Keratinocyte (primary cell): ENCODE results near the gene MYO15B. TPM values are rescaled to one million over a fixed set of nuclear protein-coding genes. Genes with fewer than 3 reads are reported as not detected.

Source experiments
- DNase-seq: peaks from one replicate; pipeline ENCODE4 v3.0.0-alpha.2; 2011; ENCODE audit warnings: low read depth, missing footprints, low spot score
- FAIRE-seq: peaks from 2 replicates; lab custom pipeline; 2011; peaks lifted over from hg19 to GRCh38; lab: Jason Lieb, UNC
- H2AFZ ChIP-seq: 2 replicates; pipeline ENCODE4 v1.6.0; 2012; ENCODE audit warnings: low read length, control low read depth, inconsistent platforms; ENCODE audit not compliant: control insufficient read depth
- H3K27ac ChIP-seq: 2 replicates; pipeline ENCODE4 v1.5.1; 2011; ENCODE audit warnings: low read length; ENCODE audit not compliant: control insufficient read depth, insufficient read depth
- H3K27me3 ChIP-seq: 3 replicates; pipeline ENCODE4 v1.6.0; 2011; ENCODE audit warnings: low read length; ENCODE audit not compliant: control insufficient read depth, insufficient read depth; ENCODE audit errors: extremely low read depth
- H3K36me3 ChIP-seq, 2 experiments: 2 replicates in 1 of 2; 3 replicates in 1 of 2; pipeline ENCODE4 v1.5.1; 2011; ENCODE audit warnings: low read length in 2 of 2, mild to moderate bottlenecking in 1 of 2; ENCODE audit not compliant: control insufficient read depth in 2 of 2, insufficient read depth in 2 of 2; ENCODE audit errors: extremely low read depth in 1 of 2
- H3K4me1 ChIP-seq: 3 replicates; pipeline ENCODE4 v1.5.1; 2011; ENCODE audit warnings: low read length; ENCODE audit not compliant: control insufficient read depth, insufficient read depth; ENCODE audit errors: extremely low read depth
- H3K4me2 ChIP-seq: 3 replicates; pipeline ENCODE4 v1.6.0; 2011; ENCODE audit warnings: low read depth, low read length; ENCODE audit not compliant: control insufficient read depth, insufficient read depth; ENCODE audit errors: extremely low read depth
- H3K4me3 ChIP-seq, 3 experiments: fragments of 200-600 bp in 1 of 3; sonication (generic) in 1 of 3; 2 replicates in 2 of 3; 3 replicates in 1 of 3; pipeline ENCODE4 v1.5.1; 2011 to 2016; ENCODE audit warnings: low read length in 3 of 3, mild to moderate bottlenecking in 3 of 3, control low read depth in 2 of 3, inconsistent platforms in 1 of 3, low read depth in 1 of 3, mixed read lengths in 1 of 3, mixed run types in 1 of 3, moderate library complexity in 1 of 3; ENCODE audit not compliant: control insufficient read depth in 2 of 3, insufficient read depth in 2 of 3; ENCODE audit errors: extremely low read depth in 1 of 3
- H3K79me2 ChIP-seq: 2 replicates; pipeline ENCODE4 v1.6.0; 2012; ENCODE audit warnings: low read length; ENCODE audit not compliant: control insufficient read depth, insufficient read depth
- H3K9ac ChIP-seq: 3 replicates; pipeline ENCODE4 v1.6.0; 2011; ENCODE audit warnings: low read length; ENCODE audit not compliant: control insufficient read depth, insufficient read depth; ENCODE audit errors: extremely low read depth
- H3K9me1 ChIP-seq: 3 replicates; pipeline ENCODE4 v1.6.0; 2011; ENCODE audit warnings: low read length; ENCODE audit not compliant: control insufficient read depth, insufficient read depth; ENCODE audit errors: extremely low read depth
- H3K9me3 ChIP-seq: 2 replicates; pipeline ENCODE4 v1.5.1; 2012; ENCODE audit warnings: low read depth, low read length; ENCODE audit not compliant: control insufficient read depth
- H4K20me1 ChIP-seq: 3 replicates; pipeline ENCODE4 v1.6.0; 2011; ENCODE audit warnings: low read length; ENCODE audit not compliant: control insufficient read depth, insufficient read depth; ENCODE audit errors: extremely low read depth
- CTCF ChIP-seq, 3 experiments: IDR thresholded peaks in 1 of 3; conservative IDR thresholded peaks in 1 of 3; optimal IDR thresholded peaks in 1 of 3; 2 replicates in 2 of 3; 3 replicates in 1 of 3; pipeline versions ENCODE3 to v1.5.1; 2011; ENCODE audit warnings: low read length in 3 of 3, mild to moderate bottlenecking in 3 of 3, moderate library complexity in 2 of 3, control low read depth in 1 of 3, inconsistent platforms in 1 of 3; ENCODE audit not compliant: insufficient read depth in 2 of 3; ENCODE audit errors: extremely low read depth in 1 of 3
- EZH2 ChIP-seq: IDR thresholded peaks from one replicate; pipeline ENCODE4 v1.6.1; 2012; ENCODE audit warnings: inconsistent platforms, mild to moderate bottlenecking, low read length, moderate library complexity
- dilution Hi-C: fragments of 300-500 bp; cut with MboI; formaldehyde crosslinking; loops from one replicate; pipeline ENCODE4 v1.7.0; 2020; ENCODE audit warnings: low sequenced_read_pairs; ENCODE audit not compliant: extremely low pct_ligation_motif_present
- polyA plus RNA-seq, 5 experiments: library from polyadenylated mRNA; depleted of rRNA in 3 of 5; stranded (reverse) in 3 of 5; stranded (forward) in 1 of 5; unstranded in 1 of 5; fragments of >200 nt; gene quantifications; 1 replicate in 1 of 5; 2 replicates in 3 of 5; 3 replicates in 1 of 5; pipeline versions ENCODE4 v1.2.1 to v1.2.3, GENCODE V29; 2011 to 2012; ENCODE audit warnings: missing spikeins in 2 of 5, low read depth in 1 of 5, low replicate concordance in 1 of 5

MYO15B gene
- polyA plus RNA-seq, 1 donor (not counting 4 experiments of a cell fraction or from before 2014, with no cell fraction given) = 0.14 TPM

- Histone ChIP-seq H3K27ac (no peak overlapping the region), H4K20me1 (peaks cover 2% of the 10 kb centered on the region), H3K9ac (no peak overlapping the region), H3K36me3 (peaks cover 0 to 5% of the 10 kb centered on the region in 2 experiments), H3K9me1 (no peaks in the 10 kb centered on the region), H3K27me3 (no peaks in the 10 kb centered on the region), H3K4me3 (no peak overlapping the region), H3K4me1 (no peaks in the 10 kb centered on the region), H3K79me2 (no peaks in the 10 kb centered on the region), H3K9me3 (no peaks in the 10 kb centered on the region), H2AFZ (no peak overlapping the region), H3K4me2 (no peak overlapping the region)
- no peak for FAIRE-seq
- no peak for TF ChIP-seq EZH2
- no peak for TF ChIP-seq CTCF (optimal IDR thresholded peaks at IDR 0.05 in 1 of 3, IDR thresholded peaks at IDR 0.05 in 1 of 3, conservative IDR thresholded peaks at IDR 0.05 in 1 of 3; ENCODE audit: extremely low read depth in 1 of 3, insufficient read depth in 2 of 3, low read length in 3 of 3)
- dilution Hi-C loops = no loop called here
- DNase-seq = no peak
These were observed 29.5 kb upstream of the MYO15B start for GRCh38 chr17:75557852-75558665.

- dilution Hi-C loops = no loop called here
- Histone ChIP-seq H3K9ac (no peak overlapping the region), H3K9me1 (no peaks in the 10 kb centered on the region), H4K20me1 (peaks cover 2% of the 10 kb centered on the region), H3K4me3 (no peak overlapping the region), H2AFZ (no peak overlapping the region), H3K4me2 (no peak overlapping the region), H3K4me1 (no peaks in the 10 kb centered on the region), H3K79me2 (no peaks in the 10 kb centered on the region), H3K36me3 (peaks cover under 1 to 8% of the 10 kb centered on the region in 2 experiments), H3K9me3 (no peaks in the 10 kb centered on the region), H3K27ac (no peak overlapping the region), H3K27me3 (no peaks in the 10 kb centered on the region)
- FAIRE-seq = no peak
- DNase-seq = no peak
- TF ChIP-seq CTCF (optimal IDR thresholded peaks at IDR 0.05 in 1 of 3, IDR thresholded peaks at IDR 0.05 in 1 of 3, conservative IDR thresholded peaks at IDR 0.05 in 1 of 3; ENCODE audit: extremely low read depth in 1 of 3, insufficient read depth in 2 of 3, low read length in 3 of 3) = no peak
- TF ChIP-seq EZH2 = no peak
These were observed 28.7 kb upstream of the MYO15B start for GRCh38 chr17:75558666-75559530.
